Lung (tissue), 12 donors: ENCODE data around the gene FBLIM1. TPM values are rescaled to one million over a fixed set of nuclear protein-coding genes. Genes with fewer than 3 reads are reported as not detected.

Source experiments
- ATAC-seq: fragments of 200-7000 bp; cut with Tn5 transposase; one replicate; pipeline ENCODE4 v1.9.1; 2020; ENCODE audit warnings: moderate number of reproducible peaks; ENCODE audit not compliant: insufficient read depth, low FRiP score
- DNase-seq, 3 donors: peaks; one replicate each; pipeline ENCODE4 v3.0.0-alpha.2; 2013 to 2017
- H3K27ac ChIP-seq, 2 donors: one replicate each; pipeline ENCODE4 v1.5.1; 2013; ENCODE audit warnings: mild to moderate bottlenecking in 2 of 2, moderate library complexity in 2 of 2, control low read depth in 1 of 2, inconsistent platforms in 1 of 2, low read depth in 1 of 2, low read length in 1 of 2
- H3K27me3 ChIP-seq, 3 donors: one replicate each; pipeline ENCODE4 v1.5.1; 2013; ENCODE audit warnings: low read length in 2 of 3; ENCODE audit not compliant: control insufficient read depth in 3 of 3, insufficient read depth in 3 of 3
- H3K36me3 ChIP-seq, 4 donors: one replicate each; pipeline ENCODE4 v1.5.1; 2013; ENCODE audit warnings: low read length in 4 of 4, mild to moderate bottlenecking in 1 of 4, moderate library complexity in 1 of 4; ENCODE audit not compliant: control insufficient read depth in 4 of 4, insufficient read depth in 4 of 4
- H3K4me1 ChIP-seq, 5 donors: one replicate each; pipeline ENCODE4 v1.5.1; 2013; ENCODE audit warnings: low read length in 5 of 5, mild to moderate bottlenecking in 2 of 5, moderate library complexity in 1 of 5; ENCODE audit not compliant: control insufficient read depth in 5 of 5, insufficient read depth in 5 of 5
- H3K4me3 ChIP-seq: one replicate; pipeline ENCODE4 v1.5.1; 2013; ENCODE audit warnings: mild to moderate bottlenecking, control low read depth, moderate library complexity
- H3K9ac ChIP-seq, 2 donors: one replicate each; pipeline ENCODE4 v1.5.1; 2013; ENCODE audit warnings: low read length in 2 of 2, control low read depth in 1 of 2; ENCODE audit not compliant: insufficient read depth in 1 of 2
- H3K9me3 ChIP-seq, 4 donors: one replicate each; pipeline ENCODE4 v1.5.1; 2013; ENCODE audit warnings: low read length in 3 of 4, mild to moderate bottlenecking in 1 of 4, moderate library complexity in 1 of 4; ENCODE audit not compliant: control insufficient read depth in 4 of 4, insufficient read depth in 3 of 4
- CTCF ChIP-seq: IDR thresholded peaks from 2 replicates; pipeline ENCODE4 v1.5.1; 2012; ENCODE audit warnings: mild to moderate bottlenecking; ENCODE audit errors: control extremely low read depth, extremely low read depth
- WGBS, 2 donors: extraction: QIAGEN DNeasy Blood & Tissue Kit; methylation state at CpG; one replicate each; pipeline ENCODE4 v1.1.7; 2013; 5-methylcytosine and 5-hydroxymethylcytosine counted together
- polyA plus RNA-seq, 2 donors: library from polyadenylated mRNA; stranded (reverse); fragments of 200-250 nt; gene quantifications; one replicate each; pipeline ENCODE4 v1.2.1, GENCODE V29; 2013
- total RNA-seq, 2 donors: library from RNA; depleted of rRNA in 1 of 2; stranded (reverse); fragments of >200 nt in 1 of 2; gene quantifications; one replicate each; pipeline ENCODE4 v1.2.1, GENCODE V29; 2014 to 2021
- donor health status: control.
- donor health status: control.
- donor health status: Bipolar disorder and iron deficiency.
- donor health status: healthy.
- donor health status: DM: yes; HTN: yes; CAD: no.

The FBLIM1 gene
- total and polyA plus RNA-seq, 4 donors: 15.8 to 55.0 (median 31.8) TPM

- H3K4me3 ChIP-seq: no peak overlapping the region
- no peak for DNase-seq
- no peak overlapping the region for H3K27ac ChIP-seq
- WGBS, 2 donors: 93 to 95% methylated on average over 13 of the region's 13 CpGs
- H3K27me3 ChIP-seq: no peaks in the 10 kb centered on the region
- no peak for TF ChIP-seq CTCF
- no peaks in the 10 kb centered on the region for H3K9me3 ChIP-seq
- H3K36me3 ChIP-seq: peaks cover 7 to 69% (median 44%) of the 10 kb centered on the region in 4 donors
- H3K4me1 ChIP-seq: peaks cover 0 to 5% (median 4%) of the 10 kb centered on the region in 5 donors
- ATAC-seq: no peak
- H3K9ac ChIP-seq: no peak overlapping the region
Observed at GRCh38 chr1:15722836-15723532, 35.6 kb upstream of the FBLIM1 start.

- Histone ChIP-seq H3K4me3 (no peak overlapping the region), H3K27me3 (no peaks in the 10 kb centered on the region), H3K36me3 (peaks cover 7 to 70% (median 44%) of the 10 kb centered on the region in 4 donors), H3K9me3 (no peaks in the 10 kb centered on the region), H3K4me1 (peaks cover 0 to 1% (median 0%) of the 10 kb centered on the region in 5 donors), H3K27ac (no peak overlapping the region), H3K9ac (no peak overlapping the region)
- ATAC-seq (no peak), DNase-seq (peak in 1 of 3 donors; percentile 7)
- TF ChIP-seq CTCF: no peak
- WGBS, 2 donors: 91 to 95% methylated on average over 20 of the region's 20 CpGs
Observed at GRCh38 chr1:15723631-15724246, 34.9 kb upstream of the FBLIM1 start.

GRCh38 chr1:15724949-15725880 lies 33.4 kb upstream of the FBLIM1 start:
- Histone ChIP-seq H3K27ac (no peak overlapping the region), H3K9me3 (no peaks in the 10 kb centered on the region), H3K9ac (no peak overlapping the region), H3K4me1 (peaks cover 0 to 1% (median 0%) of the 10 kb centered on the region in 5 donors), H3K36me3 (peaks cover 7 to 76% (median 36%) of the 10 kb centered on the region in 4 donors), H3K27me3 (no peaks in the 10 kb centered on the region), H3K4me3 (no peak overlapping the region)
- ATAC-seq: no peak
- no peak for TF ChIP-seq CTCF
- 84 to 89% methylated on average over 26 of the region's 26 CpGs for WGBS, 2 donors
- DNase-seq: peak in 1 of 3 donors; percentile 15
